Measurements from ENCODE around the gene SIX1.

- TF ChIP-seq ISL1 (CRISPR knock-in tag; IDR thresholded peaks at IDR 0.05) (no peak), PATZ1 (CRISPR knock-in tag; IDR thresholded peaks at IDR 0.05; ENCODE audit: borderline replicate concordance) (no peak)
Observed at GRCh38 chr14:60640859-60641741, 8.2 kb downstream of the SIX1 start.

Data from SK-N-SH treated with all-trans-retinoic acid at 6 μM for 48 hours (cell line).